Measurements from ENCODE around the gene TSNAX. TPM values are rescaled to one million over a fixed set of nuclear protein-coding genes. Genes with fewer than 3 reads are reported as not detected.
A peak's percentile ranks its signal among the peaks of the same experiment; 100 is the strongest.

The TSNAX gene
- total and polyA plus RNA-seq, 9 of the 15 experiments (the other 6 are each of a cell fraction or from before 2014, with no cell fraction given): 33.8 to 102 (median 61.2) TPM

DNA sequence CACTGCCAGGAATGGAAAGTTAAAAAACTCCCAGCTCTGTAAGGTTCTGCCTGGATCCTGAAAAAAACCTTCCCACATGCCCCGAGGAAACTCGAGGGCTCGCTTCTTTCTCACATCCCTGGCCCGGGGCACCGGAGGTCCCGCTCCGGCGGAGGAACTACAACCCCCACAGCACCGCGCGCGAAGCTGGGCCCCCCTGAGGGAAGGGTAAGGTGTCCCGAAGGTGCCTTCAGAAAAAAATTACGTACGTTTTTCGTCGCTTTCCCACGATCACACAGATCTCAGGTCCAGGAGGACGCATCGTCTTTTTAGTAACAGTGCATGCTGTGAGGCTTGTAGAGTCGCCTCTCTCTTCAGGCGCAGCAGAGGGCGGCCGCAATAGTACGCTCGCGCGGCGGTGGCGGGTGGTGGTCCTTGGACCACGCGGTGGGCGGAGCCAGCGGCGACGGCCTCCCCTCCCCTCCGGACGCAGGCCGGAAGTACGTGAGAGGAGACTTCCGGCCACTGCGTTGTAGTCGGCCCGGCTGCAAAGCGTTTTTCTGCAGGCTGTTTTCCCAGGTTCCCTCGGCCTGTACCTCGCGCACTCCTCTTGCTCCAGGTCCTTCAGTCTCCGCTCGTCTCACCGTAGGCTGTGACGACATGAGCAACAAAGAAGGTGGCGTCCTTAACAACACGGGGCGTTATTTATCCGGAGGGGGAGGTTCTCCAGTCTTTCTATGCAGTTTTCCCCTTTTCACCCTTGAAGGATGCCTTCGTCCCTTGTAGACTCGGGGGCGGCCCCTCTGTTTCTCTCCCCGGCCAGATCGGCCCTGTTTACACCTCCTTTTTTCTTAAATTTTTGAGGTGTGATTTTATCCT is at the start of gene TSNAX (continued):
- peak; percentile 86 for TF ChIP-seq ZNF592 (IDR thresholded peaks at IDR 0.05)
- TF ChIP-seq, protein P1, sequence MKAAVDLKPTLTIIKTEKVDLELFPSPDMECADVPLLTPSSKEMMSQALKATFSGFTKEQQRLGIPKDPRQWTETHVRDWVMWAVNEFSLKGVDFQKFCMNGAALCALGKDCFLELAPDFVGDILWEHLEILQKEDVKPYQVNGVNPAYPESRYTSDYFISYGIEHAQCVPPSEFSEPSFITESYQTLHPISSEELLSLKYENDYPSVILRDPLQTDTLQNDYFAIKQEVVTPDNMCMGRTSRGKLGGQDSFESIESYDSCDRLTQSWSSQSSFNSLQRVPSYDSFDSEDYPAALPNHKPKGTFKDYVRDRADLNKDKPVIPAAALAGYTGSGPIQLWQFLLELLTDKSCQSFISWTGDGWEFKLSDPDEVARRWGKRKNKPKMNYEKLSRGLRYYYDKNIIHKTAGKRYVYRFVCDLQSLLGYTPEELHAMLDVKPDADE (conservative IDR thresholded peaks at IDR 0.05; ENCODE audit: control insufficient read depth, low read depth, low read length): peak; percentile 81
- peak; percentile 99 for TF ChIP-seq GABPA (tag; conservative IDR thresholded peaks at IDR 0.05; ENCODE audit: low read depth)
- peak; percentile 76 to 89 for TF ChIP-seq FOXK2 (conservative IDR thresholded peaks at IDR 0.05 in 1 of 2, IDR thresholded peaks at IDR 0.05 in 1 of 2; ENCODE audit: low read depth in 2 of 2)
- TF ChIP-seq TARDBP (IDR thresholded peaks at IDR 0.05): 0 out of 2 replicates have a peak, but pooled peaks have one; percentile 46
- TF ChIP-seq EGR1 (conservative IDR thresholded peaks at IDR 0.05): peak; percentile 69
- peak; percentile 48; the same call in 1 of the 2 replicates for TF ChIP-seq ZNF263 (CRISPR knock-in tag; IDR thresholded peaks at IDR 0.05; ENCODE audit: borderline replicate concordance)
- TF ChIP-seq, protein P2, sequence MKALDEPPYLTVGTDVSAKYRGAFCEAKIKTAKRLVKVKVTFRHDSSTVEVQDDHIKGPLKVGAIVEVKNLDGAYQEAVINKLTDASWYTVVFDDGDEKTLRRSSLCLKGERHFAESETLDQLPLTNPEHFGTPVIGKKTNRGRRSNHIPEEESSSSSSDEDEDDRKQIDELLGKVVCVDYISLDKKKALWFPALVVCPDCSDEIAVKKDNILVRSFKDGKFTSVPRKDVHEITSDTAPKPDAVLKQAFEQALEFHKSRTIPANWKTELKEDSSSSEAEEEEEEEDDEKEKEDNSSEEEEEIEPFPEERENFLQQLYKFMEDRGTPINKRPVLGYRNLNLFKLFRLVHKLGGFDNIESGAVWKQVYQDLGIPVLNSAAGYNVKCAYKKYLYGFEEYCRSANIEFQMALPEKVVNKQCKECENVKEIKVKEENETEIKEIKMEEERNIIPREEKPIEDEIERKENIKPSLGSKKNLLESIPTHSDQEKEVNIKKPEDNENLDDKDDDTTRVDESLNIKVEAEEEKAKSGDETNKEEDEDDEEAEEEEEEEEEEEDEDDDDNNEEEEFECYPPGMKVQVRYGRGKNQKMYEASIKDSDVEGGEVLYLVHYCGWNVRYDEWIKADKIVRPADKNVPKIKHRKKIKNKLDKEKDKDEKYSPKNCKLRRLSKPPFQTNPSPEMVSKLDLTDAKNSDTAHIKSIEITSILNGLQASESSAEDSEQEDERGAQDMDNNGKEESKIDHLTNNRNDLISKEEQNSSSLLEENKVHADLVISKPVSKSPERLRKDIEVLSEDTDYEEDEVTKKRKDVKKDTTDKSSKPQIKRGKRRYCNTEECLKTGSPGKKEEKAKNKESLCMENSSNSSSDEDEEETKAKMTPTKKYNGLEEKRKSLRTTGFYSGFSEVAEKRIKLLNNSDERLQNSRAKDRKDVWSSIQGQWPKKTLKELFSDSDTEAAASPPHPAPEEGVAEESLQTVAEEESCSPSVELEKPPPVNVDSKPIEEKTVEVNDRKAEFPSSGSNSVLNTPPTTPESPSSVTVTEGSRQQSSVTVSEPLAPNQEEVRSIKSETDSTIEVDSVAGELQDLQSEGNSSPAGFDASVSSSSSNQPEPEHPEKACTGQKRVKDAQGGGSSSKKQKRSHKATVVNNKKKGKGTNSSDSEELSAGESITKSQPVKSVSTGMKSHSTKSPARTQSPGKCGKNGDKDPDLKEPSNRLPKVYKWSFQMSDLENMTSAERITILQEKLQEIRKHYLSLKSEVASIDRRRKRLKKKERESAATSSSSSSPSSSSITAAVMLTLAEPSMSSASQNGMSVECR (CRISPR knock-in tag; IDR thresholded peaks at IDR 0.05): peak; percentile 86
- TF ChIP-seq RBBP5 (IDR thresholded peaks at IDR 0.05; ENCODE audit: borderline replicate concordance, insufficient read depth, low read length, poor library complexity, severe bottlenecking): peak; percentile 92
- peak; percentile 92 for TF ChIP-seq ZNF766 (CRISPR knock-in tag; conservative IDR thresholded peaks at IDR 0.05)
- 0 out of 2 replicates have a peak, but pooled peaks have one; percentile 48 for TF ChIP-seq CBFB (CRISPR knock-in tag; IDR thresholded peaks at IDR 0.05)
- 0 out of 2 replicates have a peak, but pooled peaks have one; percentile 63 for TF ChIP-seq CBX1 (IDR thresholded peaks at IDR 0.05; ENCODE audit: low read depth)
- TF ChIP-seq E2F6 (IDR thresholded peaks at IDR 0.05; ENCODE audit: borderline replicate concordance in 1 of 2, extremely low read depth in 1 of 2, insufficient read depth in 1 of 2, insufficient read length in 1 of 2, low read depth in 1 of 2, low read length in 1 of 2, poor library complexity in 1 of 2, severe bottlenecking in 1 of 2): peak; percentile 64 to 90
- no peak for TF ChIP-seq ZSCAN32 (CRISPR knock-in tag; IDR thresholded peaks at IDR 0.05)
